Astrocyte of the hippocampus (primary cell): ENCODE measurements around the gene MME.

ENCODE experiments used
- DNase-seq: peaks from one replicate; pipeline ENCODE4 v3.0.0; 2011; ENCODE audit warnings: low read depth, low spot score

The MME gene

DNA sequence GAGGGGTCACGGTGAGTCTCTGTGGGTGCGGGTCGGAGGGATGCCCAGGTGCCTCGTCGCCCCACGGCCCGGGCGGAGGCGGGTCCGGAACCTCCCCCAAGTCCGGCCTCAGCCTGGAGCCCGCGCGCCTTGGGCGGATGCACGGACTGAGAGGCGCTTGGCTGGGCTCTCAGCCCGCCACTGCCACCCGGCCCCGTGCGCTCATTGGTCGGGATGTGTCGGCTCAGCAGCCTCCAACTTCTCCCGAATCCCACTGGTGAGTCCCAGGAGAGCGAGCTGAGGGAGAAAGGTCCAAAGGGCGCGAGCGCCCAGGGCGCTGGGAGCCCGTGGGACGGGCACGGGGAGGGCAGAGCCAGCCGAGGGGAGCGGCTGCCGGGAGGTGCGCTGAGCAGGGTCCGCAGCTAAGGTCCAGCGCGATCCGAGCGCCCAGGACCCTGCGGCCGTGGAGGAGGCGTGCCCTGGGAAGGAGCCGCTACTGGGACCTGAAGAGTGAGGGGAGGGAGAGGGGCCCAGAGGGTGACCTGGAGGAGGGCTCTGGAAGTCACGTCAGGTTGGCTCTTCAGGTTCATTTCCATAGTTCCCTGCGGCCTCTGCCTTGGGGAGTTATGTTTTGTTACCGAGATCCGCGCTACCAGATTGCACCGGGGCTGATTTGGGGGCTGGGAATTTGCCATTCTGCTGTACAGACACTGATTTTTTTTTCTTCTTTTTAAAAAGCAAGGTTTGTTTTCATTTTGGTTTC lies at the start of gene MME:
Gene MME, plus strand, starts transcription at position 574 of the 742 bp plus-strand sequence. CDS start 3,849 bp downstream, outside the sequence.
- DNase-seq, result peak; percentile 69

- no peak for DNase-seq
Measured at GRCh38 chr3:155031186-155031585, 48.9 kb upstream of the MME start.

DNA sequence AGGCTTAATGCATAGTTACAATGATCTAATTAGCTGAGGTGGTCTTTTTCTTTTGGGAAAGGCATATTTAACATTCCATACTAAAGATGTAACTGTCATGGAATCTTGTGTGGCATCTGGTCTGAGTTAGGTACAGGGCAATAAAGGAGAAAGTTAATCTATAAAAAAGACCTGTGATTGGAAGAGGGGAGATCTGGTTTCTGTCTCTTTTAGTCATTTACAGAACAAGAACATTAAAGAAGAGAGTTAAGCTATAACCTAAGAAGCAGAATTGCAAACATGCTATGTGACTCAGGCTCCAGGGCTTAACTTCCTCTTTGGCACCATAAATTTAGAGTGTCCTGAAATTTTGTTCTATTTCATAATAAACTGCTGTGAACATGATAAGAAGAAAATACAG lies 47.2 kb upstream of the MME start:
- DNase-seq, result no peak

DNA sequence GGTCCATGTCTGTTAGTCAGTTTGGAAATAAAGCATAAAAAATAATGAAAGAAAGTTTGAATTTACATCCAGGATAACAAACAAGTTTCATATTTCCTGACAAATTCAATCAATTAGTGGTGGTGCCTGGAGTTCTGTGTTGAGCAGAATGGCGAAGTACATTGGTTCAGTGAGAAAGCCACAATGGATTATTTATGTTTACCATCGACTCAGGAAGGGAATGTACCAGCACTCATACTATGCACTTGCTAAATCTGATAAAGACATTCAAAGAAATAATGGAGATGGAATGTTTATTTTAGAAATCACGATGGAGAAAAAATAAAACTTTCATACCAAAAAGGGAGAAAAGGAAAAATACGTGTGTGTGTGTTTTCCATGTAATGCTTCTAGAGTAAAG lies 45.3 kb upstream of the MME start:
- no peak for DNase-seq

DNA sequence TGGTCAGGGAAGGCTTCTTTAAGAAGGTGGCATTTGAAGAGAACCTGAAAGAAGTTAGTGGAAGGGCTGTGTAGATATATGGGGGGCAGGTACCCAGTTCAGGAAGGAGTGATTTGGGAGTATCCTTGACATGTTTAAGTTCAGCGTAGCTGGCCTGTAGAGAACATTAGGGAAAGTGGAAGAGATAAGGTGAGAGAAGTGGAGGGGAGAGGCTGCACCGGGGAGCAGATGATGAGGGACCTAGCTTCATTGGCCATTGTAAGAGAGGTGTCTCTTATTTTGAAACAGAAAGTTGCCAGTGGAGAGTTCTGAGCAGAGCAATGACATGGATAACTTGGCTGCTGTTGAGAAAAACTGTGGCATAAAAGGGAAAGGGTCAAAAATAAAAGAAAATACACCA lies 44.6 kb upstream of the MME start:
- DNase-seq, result no peak

GRCh38 chr3:155037508-155038202 lies 42.5 kb upstream of the MME start:
- no peak for DNase-seq

- DNase-seq, result no peak
Measured at GRCh38 chr3:155038203-155038554, 41.9 kb upstream of the MME start.

DNA sequence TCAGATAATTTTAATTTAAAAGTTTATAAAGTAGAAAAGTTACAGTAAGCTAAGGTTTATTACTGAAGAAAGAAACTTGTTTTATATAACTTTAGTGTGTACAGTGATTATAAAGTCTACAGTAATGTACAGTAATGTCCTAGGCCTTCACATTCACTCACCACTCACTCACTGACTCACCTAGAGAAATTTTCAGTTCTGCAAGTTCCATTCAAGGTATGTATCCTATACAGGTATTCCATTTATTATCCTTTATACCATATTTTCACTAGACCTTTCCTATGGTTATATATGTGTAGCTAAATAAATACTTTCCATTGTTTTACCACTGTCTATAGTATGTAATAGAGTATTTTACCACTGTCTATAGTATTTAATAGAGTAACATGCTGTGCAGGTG lies 33.2 kb upstream of the MME start:
- no peak for DNase-seq

DNA sequence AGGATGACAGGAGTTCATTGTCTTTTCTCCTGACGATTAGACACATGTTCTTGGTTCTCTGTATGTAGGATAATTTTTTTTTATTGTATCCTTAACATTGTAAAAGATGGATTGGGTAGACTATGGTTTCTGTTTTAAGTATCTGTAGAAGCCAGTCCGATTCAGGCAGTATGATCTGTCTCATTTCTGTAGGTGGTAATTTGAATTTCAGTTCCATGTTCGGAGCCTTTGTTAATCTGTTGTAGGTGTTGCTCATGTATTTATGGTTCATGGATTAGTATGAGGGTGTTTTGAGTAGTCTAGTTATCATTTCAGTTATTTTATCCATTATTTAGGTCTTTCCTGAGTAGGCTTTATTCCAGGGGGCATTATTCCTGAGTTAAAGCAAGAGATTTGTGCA lies 32.4 kb upstream of the MME start:
- DNase-seq, result no peak

- DNase-seq, result no peak
Measured at GRCh38 chr3:155049959-155050358, 30.2 kb upstream of the MME start.

GRCh38 chr3:155052470-155052869 lies 27.6 kb upstream of the MME start:
- DNase-seq, result no peak

- DNase-seq, result no peak
Measured at GRCh38 chr3:155053756-155054155, 26.4 kb upstream of the MME start.

- DNase-seq, result peak; percentile 3
Measured at GRCh38 chr3:155064920-155065319, 15.2 kb upstream of the MME start.

- peak; percentile 32 for DNase-seq
Measured at GRCh38 chr3:155065537-155065936, 14.6 kb upstream of the MME start.

- DNase-seq, result no peak
Measured at GRCh38 chr3:155069729-155070128, 10.4 kb upstream of the MME start.

GRCh38 chr3:155070316-155070715 lies 9.8 kb upstream of the MME start:
- DNase-seq, result no peak

- DNase-seq, result peak; percentile 69
Measured at GRCh38 chr3:155070932-155071387, 9.2 kb upstream of the MME start.

DNA sequence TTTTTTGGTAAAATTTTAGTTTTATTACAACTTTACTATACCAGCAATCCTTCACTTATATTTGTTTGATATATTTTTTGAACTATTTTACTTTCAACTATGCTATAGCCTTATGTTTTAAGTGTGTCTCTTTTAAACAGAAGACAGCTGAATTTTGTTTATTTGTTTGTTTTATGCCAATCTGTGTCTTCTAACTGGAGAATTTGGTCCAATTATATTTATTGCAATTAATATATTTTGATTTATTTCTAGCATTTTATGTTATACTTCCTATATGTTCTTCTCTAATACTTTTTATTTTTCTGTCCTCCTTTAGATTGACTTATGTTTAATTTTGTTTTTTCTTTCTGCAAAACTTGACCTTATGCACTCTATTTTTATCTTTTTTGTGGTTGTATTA lies 4.9 kb upstream of the MME start:
- no peak for DNase-seq

- no peak for DNase-seq
Measured at GRCh38 chr3:155076888-155077287, 3.2 kb upstream of the MME start.

DNA sequence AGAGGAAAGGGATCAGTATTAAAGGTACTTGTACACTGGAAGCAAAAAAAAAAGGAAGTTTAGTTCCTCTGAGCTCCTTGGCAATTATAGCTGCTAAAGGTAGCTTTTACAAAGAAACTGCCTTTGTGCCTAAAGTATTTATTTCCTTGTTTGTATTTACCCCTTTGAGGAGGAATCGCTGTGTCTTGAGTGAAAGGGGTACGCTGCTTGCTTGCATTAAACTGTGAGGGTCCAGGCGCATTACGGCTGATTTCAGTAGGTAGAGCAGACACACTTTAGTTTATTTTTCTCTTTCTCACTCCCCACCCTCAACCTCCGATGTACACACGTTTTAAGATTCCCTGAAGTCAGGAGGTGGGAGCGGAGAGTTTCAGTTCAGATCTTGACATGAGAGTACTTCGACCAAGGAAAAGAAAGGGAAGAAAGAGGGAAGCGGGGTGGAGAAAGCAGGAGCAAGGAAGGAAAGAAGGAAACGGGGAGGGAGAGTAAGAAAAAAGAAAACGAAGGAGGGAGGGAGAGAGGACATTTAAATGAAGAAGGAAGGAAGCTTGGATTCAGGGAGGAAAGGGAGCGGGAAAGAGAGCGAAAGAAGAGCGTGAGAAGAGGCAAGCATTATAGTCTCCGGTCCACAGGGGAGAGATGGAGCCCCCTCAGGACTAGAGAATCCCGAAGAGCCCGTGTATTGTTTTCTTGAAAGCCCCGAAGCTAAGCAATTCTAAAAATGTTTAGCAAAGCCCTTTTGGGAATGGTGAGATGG lies 1.2 kb upstream of the MME start:
- peak; percentile 21 for DNase-seq

- DNase-seq, result no peak
Measured at GRCh38 chr3:155079468-155079745, 712 bp upstream of the MME start.

- DNase-seq, result no peak
Measured at GRCh38 chr3:155080692-155081091, 573 bp downstream of the MME start.
